ENCODE results near the gene ANXA6. TPM values are rescaled to one million over a fixed set of nuclear protein-coding genes. Genes with fewer than 3 reads are reported as not detected.

Gene ANXA6
- total and polyA plus RNA-seq, 2 of the 4 experiments (the other 2 are of a cell fraction): 355 to 610 TPM

DNA sequence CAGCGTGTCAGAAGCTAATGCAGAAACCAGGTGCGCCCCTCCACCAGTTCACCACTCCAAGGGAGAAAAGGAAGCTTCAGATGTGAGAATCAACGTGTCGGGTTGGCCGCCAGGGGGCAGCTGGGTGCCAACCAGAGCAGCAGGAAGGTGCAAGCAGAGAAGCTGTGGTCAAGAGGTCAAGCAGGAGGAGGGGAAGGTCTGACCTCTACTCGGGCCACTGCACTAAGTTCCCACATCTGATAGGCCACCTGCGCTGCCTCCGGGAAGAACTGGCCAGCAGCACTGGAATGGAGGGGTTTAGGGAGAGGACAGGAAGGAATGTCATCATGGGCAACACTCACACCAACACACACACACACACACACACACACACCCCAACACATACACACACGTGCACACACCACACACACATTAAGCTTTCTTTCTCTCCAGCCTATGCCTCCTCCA lies 31.4 kb downstream of the ANXA6 start:
- dilution Hi-C loops (cut with HindIII; ENCODE audit: low sequenced_read_pairs, unreplicated experiment): no loop called here
- H3K36me3 ChIP-seq (ENCODE audit: control insufficient read depth, insufficient read depth, low read length): peaks cover 84% of the 10 kb centered on the region
- ATAC-seq (ENCODE audit: low read depth) (peak; percentile 79), DNase-seq (peak; percentile 51)
- H3K9me3 ChIP-seq (ENCODE audit: control insufficient read depth, insufficient read depth, low read length): no peaks in the 10 kb centered on the region
- peaks cover 6 to 63% of the 10 kb centered on the region in 2 experiments; a peak in 3 of 4 replicates for H3K79me1 ChIP-seq (ENCODE audit: low read depth in 1 of 2, low read length in 2 of 2)
- in situ Hi-C loops (cut with MboI; ENCODE audit: low sequenced_read_pairs): no loop called here
- no CpG with 5 or more reads among the region's 9 CpGs for WGBS, 2 experiments (ENCODE audit: extremely low coverage in 2 of 2, insufficient read length in 1 of 2)
- H3K9ac ChIP-seq (ENCODE audit: low read depth, low read length): no peak overlapping the region
- ChIA-PET CTCF (interaction anchor here (0.8 to 2.8 kb wide), 15 partner anchors 8 to 525 kb away, joined by 3 to 13 read pairs (median 4); no protein-coding TSS in a partner anchor), POLR2A (ENCODE audit: unreplicated experiment) (no interaction called here)
- H2AFZ ChIP-seq (replicated peaks; ENCODE audit: low read length, poor library complexity): peak overlapping the region; percentile 26
- no peaks in the 10 kb centered on the region for H3K27me3 ChIP-seq (ENCODE audit: control insufficient read depth, insufficient read depth, low read length)
- H3K23ac ChIP-seq (ENCODE audit: low read depth, low read length): no peak overlapping the region
- peaks cover 36% of the 10 kb centered on the region for H4K20me1 ChIP-seq (ENCODE audit: insufficient read depth, low read length)
- H3K18ac ChIP-seq (ENCODE audit: low read depth, low read length): no peak overlapping the region
- H2AK5ac ChIP-seq (ENCODE audit: low read depth, low read length): no peak overlapping the region
- H3K27ac ChIP-seq (ENCODE audit: insufficient read depth, low read length): no peak overlapping the region
- H3K4ac ChIP-seq (ENCODE audit: low read depth, low read length): no peak overlapping the region
- H4K8ac ChIP-seq (ENCODE audit: low read depth in 2 of 2, low read length in 2 of 2): no peak overlapping the region
- intact Hi-C loops (cut with micrococcal nuclease): loop anchor here (1.0 to 2.0 kb wide), 3 partner anchors 31 to 113 kb away; partner anchors contain the start of gene ANXA6
- no peak overlapping the region for H3K4me2 ChIP-seq (ENCODE audit: low read depth, low read length)
- H4K91ac ChIP-seq (ENCODE audit: insufficient read depth, low read depth, low read length): no peak overlapping the region
- BruUV-seq (replicated peaks): no TSS peak
- no peak overlapping the region for H2BK120ac ChIP-seq (ENCODE audit: low read depth, low read length)
- peaks cover 2% of the 10 kb centered on the region; the same call in 1 of the 2 replicates for H3K4me1 ChIP-seq (ENCODE audit: control insufficient read depth, insufficient read depth, low read length)
- H4K5ac ChIP-seq (ENCODE audit: low read depth, low read length): no peak overlapping the region
- no peaks in the 10 kb centered on the region; the same call in 1 of the 2 replicates for H3K9me1 ChIP-seq (ENCODE audit: insufficient read depth, low read length)
- H3K56ac ChIP-seq (ENCODE audit: extremely low read depth, insufficient read depth, low read length): no peak overlapping the region
- peak overlapping the region; percentile 41 for H2BK5ac ChIP-seq (ENCODE audit: low read depth, low read length, poor library complexity, severe bottlenecking)
- H2BK20ac ChIP-seq (ENCODE audit: low read depth, low read length): no peak overlapping the region
- H2BK15ac ChIP-seq (ENCODE audit: low read depth, low read length): no peak overlapping the region
- H3K4me3 ChIP-seq (ENCODE audit: insufficient read depth, low read depth, low read length): no peak overlapping the region
- no peak overlapping the region for H3K14ac ChIP-seq (replicated peaks; ENCODE audit: low read depth, low read length)
- peak overlapping the region; percentile 60 for H2AK9ac ChIP-seq (replicated peaks; ENCODE audit: low read depth, low read length, poor library complexity)
- no peak for TF ChIP-seq BHLHE40 (IDR thresholded peaks at IDR 0.05; ENCODE audit: low read depth, low read length)
- no peak for TF ChIP-seq MXI1 (IDR thresholded peaks at IDR 0.05; ENCODE audit: borderline replicate concordance, low read depth, low read length)
- no peak for TF ChIP-seq CHD1 (IDR thresholded peaks at IDR 0.05; ENCODE audit: low read depth, low read length)
- no peak for TF ChIP-seq MAFK (IDR thresholded peaks at IDR 0.05; ENCODE audit: low read depth, low read length)
- peak; percentile 63 for TF ChIP-seq RAD21 (IDR thresholded peaks at IDR 0.05; ENCODE audit: low read length)
- peak; percentile 77 for TF ChIP-seq SMC3 (IDR thresholded peaks at IDR 0.05; ENCODE audit: low read depth, low read length)
- no peak for TF ChIP-seq MAZ (IDR thresholded peaks at IDR 0.05; ENCODE audit: borderline replicate concordance, low read depth, low read length)
- no peak for TF ChIP-seq POLR2A (IDR thresholded peaks at IDR 0.05; ENCODE audit: low read depth, low read length)
- TF ChIP-seq NFE2L2 (IDR thresholded peaks at IDR 0.05; ENCODE audit: low read depth, low read length): no peak
- no peak for TF ChIP-seq RFX5 (IDR thresholded peaks at IDR 0.05; ENCODE audit: low read depth, low read length)
- no peak for TF ChIP-seq FOS (IDR thresholded peaks at IDR 0.05; ENCODE audit: low read depth, low read length)
- TF ChIP-seq RCOR1 (IDR thresholded peaks at IDR 0.05; ENCODE audit: insufficient replicate concordance, low read length): no peak
- TF ChIP-seq, protein P1, sequence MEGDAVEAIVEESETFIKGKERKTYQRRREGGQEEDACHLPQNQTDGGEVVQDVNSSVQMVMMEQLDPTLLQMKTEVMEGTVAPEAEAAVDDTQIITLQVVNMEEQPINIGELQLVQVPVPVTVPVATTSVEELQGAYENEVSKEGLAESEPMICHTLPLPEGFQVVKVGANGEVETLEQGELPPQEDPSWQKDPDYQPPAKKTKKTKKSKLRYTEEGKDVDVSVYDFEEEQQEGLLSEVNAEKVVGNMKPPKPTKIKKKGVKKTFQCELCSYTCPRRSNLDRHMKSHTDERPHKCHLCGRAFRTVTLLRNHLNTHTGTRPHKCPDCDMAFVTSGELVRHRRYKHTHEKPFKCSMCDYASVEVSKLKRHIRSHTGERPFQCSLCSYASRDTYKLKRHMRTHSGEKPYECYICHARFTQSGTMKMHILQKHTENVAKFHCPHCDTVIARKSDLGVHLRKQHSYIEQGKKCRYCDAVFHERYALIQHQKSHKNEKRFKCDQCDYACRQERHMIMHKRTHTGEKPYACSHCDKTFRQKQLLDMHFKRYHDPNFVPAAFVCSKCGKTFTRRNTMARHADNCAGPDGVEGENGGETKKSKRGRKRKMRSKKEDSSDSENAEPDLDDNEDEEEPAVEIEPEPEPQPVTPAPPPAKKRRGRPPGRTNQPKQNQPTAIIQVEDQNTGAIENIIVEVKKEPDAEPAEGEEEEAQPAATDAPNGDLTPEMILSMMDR (conservative IDR thresholded peaks at IDR 0.05; ENCODE audit: low read depth, low read length): peak; percentile 63

Measured in IMR-90 (cell line).